WI38 (cell line): ENCODE results near the gene KL.

Source experiments
- H3K4me3 ChIP-seq: 2 replicates; pipeline ENCODE4 v1.5.1; 2011; ENCODE audit warnings: low read depth, mild to moderate bottlenecking, control low read depth, low read length
- CTCF ChIP-seq: IDR thresholded peaks from 2 replicates; pipeline ENCODE4 v1.5.1; 2012; ENCODE audit warnings: low read depth, mild to moderate bottlenecking, control low read depth, low read length

KL gene

GRCh38 chr13:33016414-33017322 lies at the start of gene KL:
TSS of gene KL (plus strand) at chr13:33016423. CDS start at chr13:33016441, 18 bp downstream.
- H3K4me3 ChIP-seq: no peak within 1 kb of the TSS
- TF ChIP-seq CTCF: no peak

- no peak overlapping the region for H3K4me3 ChIP-seq
- no peak for TF ChIP-seq CTCF
These were observed 48.5 kb upstream of the KL start for GRCh38 chr13:32967584-32968182.

GRCh38 chr13:32968316-32968715 lies 47.9 kb upstream of the KL start:
- TF ChIP-seq CTCF: no peak
- no peak overlapping the region for H3K4me3 ChIP-seq

GRCh38 chr13:32968793-32969192 lies 47.4 kb upstream of the KL start:
- TF ChIP-seq CTCF: no peak

GRCh38 chr13:32969516-32969941 lies 46.7 kb upstream of the KL start:
- TF ChIP-seq CTCF: no peak
- peak overlapping the region; percentile 29 for H3K4me3 ChIP-seq

More at GRCh38 chr13:32968793-32969192, 47.4 kb upstream of the KL start:
- no peak overlapping the region for H3K4me3 ChIP-seq

GRCh38 chr13:32976056-32976805 lies 40.0 kb upstream of the KL start:
- TF ChIP-seq CTCF: no peak
- H3K4me3 ChIP-seq: no peak overlapping the region
